ENCODE results near the gene PTPRC.

The PTPRC gene

DNA sequence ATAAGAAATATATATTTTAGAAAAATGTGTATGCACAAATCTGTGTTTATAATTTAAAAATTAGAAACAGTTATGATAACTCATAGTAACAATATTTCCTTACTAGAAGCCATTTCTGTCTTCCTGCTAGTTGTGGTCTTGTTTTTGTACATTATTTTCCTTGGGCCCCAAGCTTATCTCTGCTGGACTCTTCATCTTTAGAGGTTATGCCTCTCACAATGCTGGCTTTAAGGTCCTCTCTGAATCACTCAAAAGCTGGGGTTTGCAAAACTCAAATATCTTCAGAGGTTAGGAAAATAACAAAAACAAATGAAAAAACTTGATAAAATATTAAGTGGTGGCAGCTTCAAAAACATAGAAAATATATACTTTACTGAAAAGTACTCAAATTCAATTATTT lies 133.8 kb downstream of the PTPRC start:
- DNase-seq, result no peak

DNA sequence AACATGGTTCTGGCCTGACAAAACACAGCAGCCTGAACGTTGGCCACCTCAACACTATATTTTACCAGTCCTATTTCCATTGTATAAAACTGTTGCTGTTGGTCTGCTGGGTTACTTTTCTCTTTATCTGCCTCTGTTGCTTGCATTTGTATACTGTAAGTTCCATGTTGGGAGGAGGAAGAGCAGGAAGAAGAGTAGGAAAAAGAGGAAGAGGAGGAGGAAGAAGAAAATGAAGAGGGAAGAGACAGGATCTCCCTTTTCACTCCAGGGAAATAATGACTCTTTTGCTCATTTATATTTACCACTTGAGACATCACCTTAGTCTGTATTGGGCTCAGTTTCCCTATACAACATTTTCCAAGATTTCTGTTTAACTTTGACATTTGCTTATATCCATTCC lies 134.2 kb downstream of the PTPRC start:
- no peak for DNase-seq

DNA sequence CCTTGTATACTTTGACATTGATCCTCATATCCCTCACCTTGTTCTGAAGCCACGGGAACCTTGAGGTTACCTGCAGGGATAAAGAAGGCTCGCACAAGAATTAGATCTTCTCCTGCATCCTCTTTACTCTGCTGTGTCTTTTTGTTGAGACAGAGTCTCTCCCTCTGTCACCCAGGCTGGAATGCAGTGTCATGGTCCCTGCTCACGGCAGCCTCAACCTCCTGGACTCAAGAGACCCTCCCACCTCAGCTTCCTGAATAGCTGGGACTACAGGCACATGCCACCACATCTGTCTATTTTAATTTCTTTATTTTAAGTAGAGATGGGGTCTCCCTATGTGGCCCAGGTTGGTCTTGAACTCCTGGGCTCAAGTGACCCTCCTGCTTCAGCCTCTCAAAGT lies 134.7 kb downstream of the PTPRC start:
- no peak for DNase-seq

DNA sequence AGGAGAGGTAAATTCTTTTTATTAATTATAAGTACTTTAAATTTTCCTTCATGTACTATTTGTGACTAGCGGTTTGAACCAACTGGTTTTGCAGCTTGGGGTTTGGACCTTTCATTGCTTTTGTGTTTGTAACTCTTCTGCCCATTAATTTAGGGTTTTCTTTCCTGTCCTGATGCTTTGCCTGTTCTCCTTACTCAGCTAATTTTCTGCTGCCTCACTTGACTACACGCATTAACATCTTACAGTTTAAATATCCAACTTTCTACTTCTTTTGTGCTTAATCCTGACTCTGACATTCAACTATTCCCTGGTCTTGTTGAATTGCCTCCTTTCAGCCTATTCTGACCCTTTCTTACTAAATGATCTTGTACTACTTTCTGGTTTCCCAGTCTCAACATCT lies 135.6 kb downstream of the PTPRC start:
- no peak for DNase-seq

DNA sequence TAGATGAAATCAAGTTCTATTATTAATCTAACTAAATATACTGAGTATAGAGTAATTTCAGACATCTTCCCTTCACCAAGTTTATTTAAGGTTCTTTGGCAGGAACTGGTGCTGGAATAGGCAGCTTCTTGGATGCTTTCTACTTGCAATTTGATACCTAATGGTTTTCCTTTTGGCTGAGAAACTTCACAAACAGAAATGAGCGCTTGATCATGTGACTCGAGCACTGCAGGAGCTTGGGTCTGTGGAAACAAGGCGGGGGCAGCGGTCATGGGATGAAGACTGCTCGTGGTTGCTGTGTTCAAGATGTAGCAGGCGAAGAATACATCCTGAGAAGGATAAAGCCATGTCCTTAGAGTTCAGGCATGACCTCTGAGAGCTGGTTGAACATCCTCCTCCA lies 136.8 kb downstream of the PTPRC start:
- DNase-seq, result no peak

DNA sequence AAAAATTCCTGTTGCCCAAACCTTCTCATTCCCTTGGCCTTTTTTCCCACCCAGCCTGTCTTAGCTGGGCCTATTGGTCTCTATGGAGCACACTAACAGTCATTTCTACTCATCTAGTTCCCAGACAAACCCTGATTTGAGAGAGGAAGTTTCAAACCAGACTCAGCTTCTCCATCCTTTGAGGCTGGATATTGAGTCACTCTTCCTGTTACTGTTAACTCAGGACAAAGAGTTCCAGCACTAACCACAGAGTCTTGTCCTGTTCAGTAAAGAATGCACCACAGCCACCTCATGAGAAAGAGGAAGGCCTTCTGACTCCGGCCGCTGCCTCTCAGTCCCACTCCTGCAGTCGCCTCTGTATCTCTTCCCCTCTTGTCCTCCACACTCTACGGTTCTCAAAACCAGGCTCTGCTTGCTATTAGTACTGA lies 137.8 kb downstream of the PTPRC start:
- no peak for DNase-seq

DNA sequence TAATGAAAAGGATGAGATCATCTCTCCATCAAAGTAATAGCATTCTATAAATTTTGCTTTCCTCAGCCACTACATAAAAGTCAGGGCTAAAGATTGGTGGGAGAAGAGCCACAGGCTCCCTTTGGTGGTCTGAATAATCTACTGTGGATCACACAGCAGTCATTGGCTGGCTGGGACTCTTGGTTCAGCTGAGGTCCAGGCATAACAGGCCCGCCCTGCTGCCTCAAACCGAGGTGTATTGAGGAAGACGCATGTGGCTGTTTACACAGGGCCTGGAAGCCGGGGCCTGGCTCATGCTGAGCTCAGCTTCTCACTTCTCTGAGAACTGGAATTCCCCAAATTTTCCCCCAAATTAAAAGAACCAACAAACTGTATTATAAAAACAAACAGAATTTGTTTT lies 139.2 kb downstream of the PTPRC start:
- peak; percentile 31 for DNase-seq

DNA sequence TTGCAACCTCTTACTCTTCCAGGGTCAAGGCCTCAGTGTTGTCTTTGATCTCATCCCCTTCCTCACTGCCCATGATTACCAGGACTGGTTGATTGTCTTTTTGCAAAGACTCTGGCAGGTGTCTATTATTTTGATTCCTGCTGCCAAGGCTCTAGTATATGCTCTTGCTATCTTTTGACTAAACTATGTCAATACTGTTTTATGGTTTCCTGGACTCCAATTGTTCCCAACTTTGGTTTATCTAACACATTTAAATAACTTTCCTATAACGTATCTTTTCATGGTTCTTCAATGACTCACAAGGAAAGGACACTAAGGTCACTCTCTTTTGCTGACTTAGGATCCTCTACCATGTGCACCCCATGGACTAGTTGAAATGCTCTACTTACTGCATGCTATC lies 141.5 kb downstream of the PTPRC start:
- DNase-seq, result no peak

DNA sequence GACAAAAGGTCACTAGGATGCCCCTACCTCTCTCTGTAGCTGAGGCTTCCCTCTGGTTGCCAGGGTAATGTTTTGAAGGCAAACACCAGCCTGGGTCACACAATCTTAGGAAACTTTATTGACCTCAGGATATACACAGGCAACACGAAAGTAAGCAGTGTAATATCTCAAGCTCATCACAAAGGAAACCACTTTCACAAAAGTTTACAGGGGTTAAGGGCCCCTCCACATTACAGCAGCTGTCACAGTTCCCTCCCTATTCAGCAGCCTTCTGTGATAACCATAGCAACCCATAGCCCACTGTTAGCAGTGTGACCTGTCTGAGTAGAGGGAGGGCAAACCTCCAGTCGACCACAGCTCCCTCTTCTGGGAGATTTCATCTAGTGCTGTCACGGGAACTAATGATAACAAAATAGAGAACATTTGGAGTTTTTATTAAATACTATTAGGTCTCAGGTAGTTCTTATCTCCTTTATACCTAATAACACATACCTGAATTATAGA lies 149.8 kb downstream of the PTPRC start:
- no peak for DNase-seq

DNA sequence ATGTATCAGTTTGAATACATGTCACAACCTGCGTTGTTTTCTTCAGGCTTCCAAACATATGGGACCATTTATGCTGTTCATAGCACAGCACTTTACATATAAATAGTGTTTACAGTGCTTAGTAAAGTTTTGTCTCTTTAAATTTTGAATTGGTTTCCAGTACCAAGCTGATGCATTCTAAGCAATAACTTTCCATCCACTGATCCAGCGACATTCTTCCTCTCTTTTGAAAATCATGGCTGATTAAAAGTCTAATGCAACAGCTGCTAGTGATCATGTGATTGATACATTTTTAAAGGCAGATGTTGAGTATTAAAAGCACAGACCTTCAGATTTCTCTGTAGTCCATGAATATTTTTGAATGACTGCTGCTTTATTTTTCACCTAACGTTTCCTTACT lies 154.9 kb downstream of the PTPRC start:
- DNase-seq, result no peak

DNA sequence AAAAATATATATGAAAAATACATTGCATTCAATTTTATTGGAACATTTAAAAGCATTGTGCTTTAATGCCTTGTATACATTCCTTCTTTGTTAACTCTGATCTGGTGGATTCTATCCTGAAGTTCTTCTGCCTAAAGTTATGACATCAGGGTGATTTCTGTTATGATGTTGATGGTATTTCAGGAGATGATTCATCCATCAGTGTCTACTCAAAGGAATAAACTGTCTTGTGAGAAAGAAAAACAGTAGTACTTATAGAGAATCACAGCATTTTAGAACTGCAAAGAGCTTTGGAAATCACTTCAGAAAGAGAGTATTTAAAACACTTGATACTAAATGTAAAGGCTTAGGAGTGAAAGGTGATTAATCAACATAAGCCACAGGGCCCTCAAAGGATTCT lies 155.7 kb downstream of the PTPRC start:
- DNase-seq, result no peak

DNA sequence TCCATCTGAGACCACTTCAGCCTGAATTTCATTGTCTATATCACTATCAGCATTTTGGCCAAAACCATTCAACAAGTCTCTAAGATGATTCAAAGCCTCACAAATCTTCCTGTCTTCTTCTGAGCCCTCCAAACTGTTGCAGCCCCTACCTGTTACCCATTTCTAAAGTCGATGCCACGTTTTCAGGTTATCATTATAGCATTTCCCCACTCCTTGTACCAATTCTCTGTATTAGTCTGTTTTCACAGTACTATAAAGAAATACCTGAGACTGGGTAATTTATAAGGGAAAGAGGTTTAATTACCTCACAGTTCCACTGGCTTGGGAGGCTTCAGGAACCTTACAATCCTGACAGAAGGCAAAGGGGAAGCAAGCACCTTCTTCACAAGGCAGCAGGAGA lies 158.8 kb downstream of the PTPRC start:
- DNase-seq, result no peak

DNA sequence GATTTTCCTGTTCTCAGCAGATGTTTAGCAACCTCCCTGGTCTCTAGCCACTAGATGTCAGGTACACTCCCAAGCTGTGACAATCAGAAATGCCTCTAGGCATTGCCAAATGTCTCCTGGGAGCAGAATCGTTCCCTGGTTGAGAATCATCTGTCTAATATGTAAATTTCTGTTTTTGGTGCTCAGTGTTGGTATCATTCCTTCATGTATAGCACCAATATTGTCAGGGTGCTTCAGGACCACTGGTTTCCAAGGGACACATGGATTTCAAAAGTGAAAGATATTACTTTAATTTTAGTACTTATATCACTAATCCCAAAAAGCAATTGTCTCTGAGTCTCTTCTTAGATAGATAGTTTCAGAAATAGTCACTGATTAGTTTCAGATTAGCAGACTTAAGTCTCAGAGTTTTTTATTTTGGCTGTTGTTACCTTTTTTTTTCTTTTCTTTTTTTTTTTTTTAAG lies 160.1 kb downstream of the PTPRC start:
- DNase-seq, result no peak

DNA sequence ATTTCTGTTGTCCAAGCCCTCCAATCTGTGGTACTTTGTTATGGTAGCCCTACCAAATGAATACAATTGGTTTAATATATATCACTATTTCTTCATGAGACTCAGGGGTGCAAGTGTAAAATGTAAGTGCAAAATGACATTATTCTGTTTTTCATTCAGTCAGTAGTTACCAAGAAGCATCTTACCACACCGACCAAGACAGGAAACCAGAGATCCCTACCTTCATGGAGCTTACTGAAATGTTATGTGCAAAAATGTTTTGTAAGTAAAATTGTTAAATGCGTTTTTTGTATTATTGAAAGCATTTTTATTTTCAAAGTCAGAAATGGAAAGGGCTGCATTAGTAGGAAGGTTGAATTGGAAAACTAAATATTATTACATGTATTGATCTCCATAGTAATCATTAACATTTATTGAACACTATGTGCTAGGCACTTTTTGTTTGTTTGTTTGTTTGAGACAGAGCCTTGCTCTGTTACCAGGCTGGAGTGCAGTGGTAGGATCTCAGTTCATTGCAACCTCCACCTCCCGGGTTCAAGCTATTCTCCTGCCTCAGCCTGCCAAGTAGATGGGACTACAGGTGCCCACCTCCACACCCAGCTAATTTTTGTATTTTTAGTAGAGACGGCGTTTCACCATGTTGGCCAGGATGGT lies 166.8 kb downstream of the PTPRC start:
- no peak for DNase-seq

DNA sequence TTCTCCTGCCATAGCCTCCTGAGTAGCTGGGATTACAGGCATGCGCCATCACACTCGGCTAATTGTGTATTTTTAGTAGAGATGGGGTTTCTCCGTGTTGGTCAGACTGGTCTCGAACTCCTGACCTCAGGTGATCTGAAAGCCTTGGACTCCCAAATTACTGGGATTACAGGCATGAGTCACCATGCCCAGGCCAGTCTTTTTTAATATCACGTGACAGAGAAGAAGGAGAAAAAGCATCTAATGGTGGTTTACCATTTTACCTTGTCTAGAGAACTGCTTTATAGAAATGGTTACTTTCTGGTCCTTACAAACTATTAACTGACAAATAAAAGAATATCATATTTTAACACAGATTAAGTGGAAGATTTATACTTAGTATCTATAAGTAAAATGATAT lies 168.0 kb downstream of the PTPRC start:
- no peak for DNase-seq

Data from right hindlimb (tissue), 1 donor.